Fibroblast of skin of back (primary cell): Measurements from ENCODE around the gene TOR4A.
"Not testable (repeated sequence)": the region's sequence is repeated elsewhere in the genome, so short reads cannot be mapped to it uniquely, and the experiment has no call there.

Source experiments
- DNase-seq: peaks from one replicate; pipeline ENCODE4 v3.0.0-alpha.2; 2013

TOR4A gene

DNA sequence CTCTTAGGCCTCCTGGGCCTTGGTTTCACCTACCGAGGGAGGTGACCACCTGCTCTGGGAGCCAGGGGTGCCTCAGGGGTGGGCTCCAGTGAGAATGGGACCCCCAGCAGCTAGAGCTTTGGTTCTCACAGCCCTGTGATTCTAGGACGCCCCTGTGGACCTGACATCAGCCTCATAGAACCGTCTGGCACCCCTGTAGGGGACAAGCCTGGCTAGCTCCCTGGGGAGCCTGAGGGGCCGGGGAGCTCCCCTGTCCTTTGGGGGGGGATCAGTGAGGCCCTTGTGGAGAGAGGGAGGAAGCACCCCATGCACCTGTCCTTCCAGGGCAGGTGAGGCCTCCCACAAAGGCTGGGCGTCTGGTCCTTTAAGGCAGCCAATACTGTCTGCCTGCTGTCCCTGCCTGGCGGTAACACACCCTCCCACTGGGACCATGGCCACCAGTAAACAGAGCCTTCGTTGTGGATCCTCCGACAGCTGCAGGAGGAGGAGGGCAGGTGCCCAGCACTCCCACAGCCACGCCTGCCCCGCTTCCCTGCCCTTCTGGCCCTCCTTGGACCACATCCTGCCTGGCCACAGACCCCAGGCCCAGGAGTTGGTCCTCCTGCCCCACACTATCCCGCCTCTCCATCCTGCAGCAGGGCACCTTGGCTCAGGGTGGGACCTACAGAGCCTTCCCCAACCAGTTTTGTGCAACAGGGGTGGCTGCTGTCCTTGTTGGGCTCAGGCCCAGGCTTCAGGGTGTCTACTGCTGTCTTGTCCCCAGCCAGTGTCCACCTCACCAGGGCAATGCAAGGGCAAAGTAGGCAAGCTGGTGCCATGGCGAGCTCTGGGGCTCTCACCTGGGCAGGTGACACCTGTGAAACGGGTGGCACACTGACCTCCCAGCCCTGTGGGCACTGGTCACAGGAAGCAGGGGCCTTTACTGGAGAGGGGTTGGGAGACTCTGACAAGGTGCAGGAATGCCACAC, 39.5 kb upstream of the TOR4A start:
- DNase-seq: no peak

DNA sequence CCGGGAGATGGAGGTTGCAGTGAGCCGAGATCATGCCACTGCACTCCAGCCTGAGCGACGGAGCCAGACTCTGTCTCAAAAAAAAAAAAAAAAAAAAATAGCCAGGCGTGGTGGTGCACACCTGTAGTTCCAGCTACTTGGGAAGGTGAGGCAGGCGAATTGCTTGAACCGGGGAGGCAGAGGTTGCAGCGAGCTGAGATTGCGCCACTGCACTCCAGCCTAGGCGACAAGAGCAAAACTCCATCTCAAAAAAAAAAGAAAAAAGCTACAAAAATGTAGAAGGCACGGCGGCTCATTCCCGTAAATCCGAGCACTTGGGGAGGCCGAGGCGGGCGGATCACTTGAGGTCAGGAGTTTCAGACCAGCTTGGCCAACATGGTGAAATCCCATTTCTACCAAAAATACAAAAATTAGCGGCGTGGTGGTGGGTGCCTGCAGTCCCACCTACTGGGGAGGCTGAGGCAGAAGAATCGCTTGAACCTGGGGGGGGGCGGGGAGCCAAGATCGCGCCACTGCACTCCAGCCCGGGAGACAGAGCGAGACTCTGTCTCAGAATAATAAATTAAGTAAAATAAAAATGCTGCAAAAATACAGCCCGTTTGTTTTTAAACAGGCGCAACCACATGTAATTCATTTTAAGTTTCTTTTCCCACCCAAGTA, 37.9 kb upstream of the TOR4A start:
- DNase-seq: not testable (repeated sequence)

DNA sequence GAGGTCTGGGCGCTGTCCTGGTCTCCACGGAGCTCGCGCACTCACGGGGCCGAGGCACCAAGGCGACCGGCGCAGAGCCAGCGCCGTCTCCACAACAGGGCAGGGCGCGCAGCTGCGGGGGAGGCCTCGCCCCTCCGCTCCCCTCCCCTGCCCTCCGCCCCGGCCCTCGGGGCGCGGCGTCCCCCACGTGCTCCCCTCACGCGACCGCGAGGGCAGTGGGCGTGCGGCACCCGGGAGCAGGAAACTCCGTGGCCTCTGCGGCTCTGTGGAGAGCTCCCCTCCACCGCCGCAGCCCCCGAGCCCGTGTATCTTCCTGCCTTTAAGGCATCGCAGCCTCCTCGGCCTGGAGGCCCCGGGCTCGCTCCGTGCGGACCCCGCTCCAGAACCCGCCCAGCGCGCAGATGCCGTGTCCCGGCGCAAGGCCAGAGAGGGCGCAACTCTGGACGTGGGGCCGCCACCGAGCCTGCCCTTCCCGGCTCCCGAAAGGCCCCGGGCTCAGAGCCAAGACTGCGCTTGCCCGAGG, 37.1 kb upstream of the TOR4A start:
- DNase-seq: peak; percentile 67

DNA sequence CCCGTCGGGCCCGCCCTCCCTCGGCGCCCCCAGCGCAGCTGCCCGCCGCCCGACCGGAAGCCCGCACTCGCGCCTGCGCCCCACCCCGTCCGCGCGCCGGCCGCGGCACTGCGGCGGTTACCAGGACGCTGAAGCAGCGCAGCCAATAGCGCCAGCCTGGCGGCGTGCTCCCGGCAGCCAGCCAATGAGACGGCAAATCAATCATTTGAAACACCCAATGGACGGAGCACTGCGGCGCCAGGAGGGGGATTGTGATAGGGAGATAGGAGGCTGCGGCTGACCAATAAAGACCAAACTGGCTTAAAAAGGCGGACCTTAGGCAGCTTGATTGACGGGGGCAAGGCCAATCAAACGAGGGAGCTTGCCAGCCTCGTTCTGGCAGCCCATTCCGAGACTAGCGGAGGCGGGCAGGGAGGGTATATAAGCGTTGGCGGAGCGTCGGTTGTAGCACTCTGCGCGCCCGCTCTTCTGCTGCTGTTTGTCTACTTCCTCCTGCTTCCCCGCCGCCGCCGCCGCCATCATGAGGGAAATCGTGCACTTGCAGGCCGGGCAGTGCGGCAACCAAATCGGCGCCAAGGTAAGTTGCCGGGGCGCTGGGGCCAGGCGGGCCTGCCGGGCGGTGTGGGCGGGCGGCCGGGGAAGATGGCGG, 36.6 kb upstream of the TOR4A start, which contains the start of gene TUBB4B:
TSS of gene TUBB4B (plus strand) at position 447 of the 649 bp plus-strand sequence. CDS start at position 521, 74 bp downstream.
- peak; percentile 100 for DNase-seq

DNA sequence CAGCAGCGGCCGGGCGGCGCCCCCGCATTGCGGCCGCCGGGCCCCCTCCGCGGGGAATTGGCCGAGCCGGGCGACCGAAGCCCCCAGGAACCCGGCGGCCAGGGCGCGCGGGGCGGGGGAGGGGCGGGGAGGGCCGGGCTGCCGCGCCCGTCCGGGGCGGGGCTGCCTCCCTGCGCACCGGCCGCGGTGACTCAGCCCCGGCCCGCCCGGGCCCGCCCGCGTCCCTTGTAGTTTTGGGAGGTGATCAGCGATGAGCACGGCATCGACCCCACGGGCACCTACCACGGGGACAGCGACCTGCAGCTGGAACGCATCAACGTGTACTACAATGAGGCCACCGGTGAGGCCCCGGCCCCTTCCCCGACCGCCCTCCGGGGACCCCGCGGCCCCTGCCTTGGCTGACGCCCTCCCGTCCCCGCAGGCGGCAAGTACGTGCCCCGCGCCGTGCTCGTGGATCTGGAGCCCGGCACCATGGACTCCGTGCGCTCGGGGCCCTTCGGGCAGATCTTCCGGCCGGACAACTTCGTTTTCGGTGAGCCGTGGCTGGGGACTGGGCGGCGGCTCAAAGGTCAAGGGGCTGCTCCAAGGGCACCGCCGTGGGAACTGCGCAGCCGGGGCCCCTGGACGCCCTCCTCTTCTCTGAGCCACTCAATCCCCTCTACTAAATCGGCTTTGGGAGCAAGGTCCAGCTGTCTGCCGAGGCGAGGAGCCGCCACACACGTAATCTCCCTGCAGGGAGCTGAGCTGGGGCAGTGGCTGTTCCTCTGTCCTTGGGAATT, 35.8 kb upstream of the TOR4A start:
- peak; percentile 62 for DNase-seq

DNA sequence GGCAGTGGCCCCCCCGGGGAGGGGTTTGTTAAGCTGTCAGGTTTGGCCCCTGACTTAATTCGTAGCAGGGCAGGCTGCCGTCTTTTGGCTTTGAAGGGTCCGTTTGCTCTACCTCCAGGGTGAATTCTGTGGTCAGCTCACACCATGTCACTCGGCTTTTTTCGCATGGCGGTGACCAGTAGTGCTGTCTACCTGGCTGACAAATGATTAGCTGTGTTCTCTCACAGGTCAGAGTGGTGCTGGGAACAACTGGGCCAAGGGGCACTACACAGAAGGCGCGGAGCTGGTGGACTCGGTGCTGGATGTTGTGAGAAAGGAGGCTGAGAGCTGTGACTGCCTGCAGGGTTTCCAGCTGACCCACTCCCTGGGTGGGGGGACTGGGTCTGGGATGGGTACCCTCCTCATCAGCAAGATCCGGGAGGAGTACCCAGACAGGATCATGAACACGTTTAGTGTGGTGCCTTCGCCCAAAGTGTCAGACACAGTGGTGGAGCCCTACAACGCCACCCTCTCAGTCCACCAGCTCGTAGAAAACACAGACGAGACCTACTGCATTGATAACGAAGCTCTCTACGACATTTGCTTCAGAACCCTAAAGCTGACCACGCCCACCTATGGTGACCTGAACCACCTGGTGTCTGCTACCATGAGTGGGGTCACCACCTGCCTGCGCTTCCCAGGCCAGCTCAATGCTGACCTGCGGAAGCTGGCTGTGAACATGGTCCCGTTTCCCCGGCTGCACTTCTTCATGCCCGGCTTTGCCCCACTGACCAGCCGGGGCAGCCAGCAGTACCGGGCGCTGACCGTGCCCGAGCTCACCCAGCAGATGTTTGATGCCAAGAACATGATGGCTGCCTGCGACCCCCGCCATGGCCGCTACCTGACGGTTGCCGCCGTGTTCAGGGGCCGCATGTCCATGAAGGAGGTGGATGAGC, 35.0 kb upstream of the TOR4A start:
- no peak for DNase-seq

DNA sequence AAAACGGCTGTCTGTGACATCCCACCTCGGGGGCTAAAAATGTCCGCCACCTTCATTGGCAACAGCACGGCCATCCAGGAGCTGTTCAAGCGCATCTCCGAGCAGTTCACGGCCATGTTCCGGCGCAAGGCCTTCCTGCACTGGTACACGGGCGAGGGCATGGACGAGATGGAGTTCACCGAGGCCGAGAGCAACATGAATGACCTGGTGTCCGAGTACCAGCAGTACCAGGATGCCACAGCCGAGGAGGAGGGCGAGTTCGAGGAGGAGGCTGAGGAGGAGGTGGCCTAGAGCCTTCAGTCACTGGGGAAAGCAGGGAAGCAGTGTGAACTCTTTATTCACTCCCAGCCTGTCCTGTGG, 34.3 kb upstream of the TOR4A start:
- not testable (repeated sequence) for DNase-seq

DNA sequence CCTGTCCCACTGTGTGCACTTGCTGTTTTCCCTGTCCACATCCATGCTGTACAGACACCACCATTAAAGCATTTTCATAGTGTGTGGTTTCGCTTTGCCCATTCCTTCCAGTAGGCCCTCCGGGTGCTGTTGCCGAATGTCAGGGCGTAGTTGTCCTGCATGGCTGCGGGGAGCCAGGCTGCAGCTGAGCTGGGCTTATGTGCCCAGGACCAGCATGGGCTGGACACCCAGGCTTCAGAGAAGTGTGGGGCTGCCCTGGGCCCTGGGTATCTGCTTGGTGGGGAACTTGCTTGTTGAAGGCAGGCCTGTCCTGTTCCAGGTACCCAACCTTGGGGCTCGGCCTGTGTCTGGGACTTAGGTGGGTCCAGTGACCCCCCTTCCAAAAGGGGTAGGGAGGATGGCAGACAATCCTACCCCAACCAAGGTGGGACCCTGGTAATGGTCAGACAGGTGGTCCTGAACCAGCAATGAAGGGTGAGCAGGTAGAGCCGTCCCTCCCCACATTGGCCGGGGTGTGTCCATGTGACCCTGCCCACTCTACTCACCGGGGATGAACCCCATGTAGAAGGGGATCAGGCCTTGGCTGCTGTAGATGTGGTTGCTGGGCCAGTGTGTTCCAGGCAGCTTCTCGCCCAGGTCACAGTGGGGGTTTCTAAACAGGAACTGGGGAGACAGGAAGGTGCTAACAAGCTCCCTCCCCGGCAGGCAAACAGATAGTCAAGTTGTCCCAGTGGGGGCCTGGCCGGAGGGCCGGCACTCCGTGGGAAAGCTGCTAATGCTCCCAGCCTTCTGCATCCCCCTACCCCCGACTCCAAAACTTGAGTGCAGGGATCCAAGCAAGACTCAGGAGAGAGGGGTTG, 33.7 kb upstream of the TOR4A start:
- DNase-seq: no peak

DNA sequence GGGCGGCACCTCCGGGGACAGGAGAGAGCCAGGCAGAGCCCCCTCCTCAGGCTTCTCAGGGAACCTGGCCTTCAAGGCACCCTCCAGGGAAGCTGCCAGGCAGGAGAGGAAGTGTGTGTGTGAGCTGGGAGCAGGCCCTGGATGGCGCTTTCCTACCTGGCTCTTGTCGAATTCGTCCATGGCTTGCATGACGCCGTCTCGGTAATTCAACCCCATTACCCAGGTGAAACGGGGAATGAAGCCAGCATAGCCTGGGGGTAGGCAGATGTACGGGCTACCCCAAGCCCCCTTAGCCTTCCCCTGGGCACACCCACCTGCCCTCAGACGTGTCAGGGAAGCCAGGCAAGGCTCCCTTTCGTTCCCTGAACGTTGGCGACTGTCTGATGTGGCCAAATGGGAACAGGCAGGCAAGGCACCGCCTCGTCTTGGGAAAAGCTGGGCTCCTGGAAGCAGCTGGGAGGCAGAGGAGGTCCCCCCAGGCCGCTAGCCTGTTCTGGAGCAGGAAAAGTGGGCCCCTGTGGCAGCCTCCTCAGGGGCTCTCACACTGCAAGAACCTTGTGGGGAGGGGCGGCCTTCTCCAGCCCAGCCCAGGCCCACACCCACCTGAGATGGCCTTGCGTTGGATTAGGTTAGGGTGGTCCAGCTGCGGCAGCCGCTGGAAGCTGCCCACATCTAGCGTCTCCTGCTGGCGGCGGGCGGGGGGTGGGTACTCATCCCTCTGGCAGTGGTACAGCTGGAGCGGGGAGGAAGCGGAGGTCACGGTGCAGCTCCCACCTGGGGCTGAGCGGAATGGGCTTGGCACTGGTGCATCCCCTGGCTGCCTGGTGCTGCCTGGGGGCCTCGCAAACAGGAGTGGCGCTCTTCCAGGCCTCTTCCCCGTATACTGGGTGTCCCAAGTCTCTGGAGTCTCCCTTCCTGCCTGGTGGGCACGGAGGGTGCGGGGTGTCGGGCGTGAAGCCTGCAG, 32.8 kb upstream of the TOR4A start:
- no peak for DNase-seq

DNA sequence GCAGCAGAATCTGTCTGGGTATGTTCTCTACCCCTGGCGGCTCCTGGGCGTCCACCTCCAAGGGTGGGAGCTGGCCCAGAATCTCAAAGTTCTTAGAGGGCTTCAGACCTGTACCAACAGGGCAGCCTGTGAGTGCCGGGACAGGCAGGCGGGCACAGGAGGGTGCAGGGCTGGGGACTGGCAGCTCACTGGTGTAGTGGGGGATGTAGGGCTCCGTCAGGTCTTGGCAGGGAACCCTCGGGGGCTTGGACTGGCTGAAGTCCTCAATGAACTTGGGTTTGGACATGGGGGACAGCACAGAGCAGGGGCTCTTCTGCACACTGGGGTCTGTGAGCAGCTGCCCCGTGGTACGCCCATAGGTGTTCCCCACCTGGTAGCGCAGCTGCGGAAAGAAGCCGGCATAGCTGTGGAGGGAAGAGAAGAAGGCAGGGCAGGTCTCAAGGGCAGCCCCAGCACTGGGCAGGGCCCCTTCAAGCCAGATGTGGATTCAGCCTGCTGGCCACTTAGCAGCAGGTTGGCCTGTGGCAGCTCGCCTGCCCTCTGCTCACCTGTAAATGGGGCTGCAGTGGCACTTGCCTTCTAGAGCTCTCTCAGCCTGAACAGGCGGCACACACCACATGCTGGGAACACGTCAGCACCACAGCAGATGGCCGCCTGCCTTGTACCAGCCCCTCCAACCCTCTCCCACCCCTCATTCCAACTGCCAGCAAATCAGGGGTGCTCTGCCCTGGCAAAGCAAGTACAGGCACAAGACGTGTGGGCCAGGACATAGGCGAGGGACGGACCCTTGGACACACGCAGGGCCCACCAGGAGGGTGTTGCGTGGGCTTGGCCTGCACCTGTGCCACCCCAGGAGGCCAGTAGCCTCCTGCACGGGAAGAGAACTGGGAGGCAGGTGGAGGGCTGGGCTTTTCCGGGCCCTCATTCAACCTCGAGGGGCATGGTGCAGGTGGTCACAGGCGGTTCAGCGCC, 31.8 kb upstream of the TOR4A start:
- DNase-seq: no peak

DNA sequence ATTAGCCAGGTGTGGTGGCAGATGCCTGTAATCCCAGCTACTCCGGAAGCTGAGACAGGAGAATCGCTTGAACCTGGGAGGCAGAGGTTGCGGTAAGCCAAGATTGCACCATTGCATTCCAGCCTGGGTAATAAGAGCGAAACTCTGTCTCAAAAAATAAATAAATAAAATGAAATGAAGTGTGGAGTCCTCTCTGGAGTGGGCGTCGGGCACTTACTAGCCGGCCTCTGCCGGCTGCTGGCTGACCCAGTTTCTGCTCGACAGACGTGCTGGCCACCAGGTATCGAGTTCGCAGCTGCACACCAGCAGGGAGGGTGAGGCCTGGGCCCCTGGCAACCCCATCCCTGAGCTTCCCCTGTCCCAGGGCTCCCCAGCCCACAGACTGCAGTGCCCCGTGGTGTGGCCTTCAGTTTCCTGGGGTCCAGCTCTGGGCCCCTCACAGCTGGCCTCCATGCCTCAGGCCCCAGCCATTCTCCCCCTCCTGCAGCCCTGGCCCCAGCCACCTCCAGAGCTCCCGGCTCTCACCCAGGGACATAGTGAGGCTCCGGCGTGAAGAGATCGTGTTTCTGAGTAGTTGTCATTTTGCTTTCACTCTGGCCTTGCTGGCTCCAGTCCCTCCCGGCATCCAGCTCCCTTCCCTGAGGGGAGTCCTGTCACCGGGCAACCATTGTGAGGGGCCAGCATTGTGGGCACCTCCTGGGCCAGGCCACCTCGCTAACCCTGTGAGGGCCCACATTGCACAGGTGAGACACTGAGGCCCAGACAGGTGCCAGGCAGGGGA, 30.2 kb upstream of the TOR4A start:
- DNase-seq: no peak

DNA sequence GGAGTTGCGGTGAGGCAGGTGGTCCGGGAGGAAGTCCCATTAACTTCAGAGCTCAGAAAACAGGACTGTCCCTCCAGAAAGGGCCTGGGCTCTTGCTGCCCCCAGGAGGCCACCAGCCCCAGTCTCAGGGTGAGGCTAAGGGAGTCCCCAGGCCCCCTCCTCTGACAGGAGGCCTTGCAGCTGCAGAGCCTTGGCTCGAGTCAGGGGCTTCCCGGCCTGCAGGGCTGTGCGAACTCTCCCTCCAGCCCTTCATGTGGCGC, 29.7 kb upstream of the TOR4A start:
- no peak for DNase-seq

DNA sequence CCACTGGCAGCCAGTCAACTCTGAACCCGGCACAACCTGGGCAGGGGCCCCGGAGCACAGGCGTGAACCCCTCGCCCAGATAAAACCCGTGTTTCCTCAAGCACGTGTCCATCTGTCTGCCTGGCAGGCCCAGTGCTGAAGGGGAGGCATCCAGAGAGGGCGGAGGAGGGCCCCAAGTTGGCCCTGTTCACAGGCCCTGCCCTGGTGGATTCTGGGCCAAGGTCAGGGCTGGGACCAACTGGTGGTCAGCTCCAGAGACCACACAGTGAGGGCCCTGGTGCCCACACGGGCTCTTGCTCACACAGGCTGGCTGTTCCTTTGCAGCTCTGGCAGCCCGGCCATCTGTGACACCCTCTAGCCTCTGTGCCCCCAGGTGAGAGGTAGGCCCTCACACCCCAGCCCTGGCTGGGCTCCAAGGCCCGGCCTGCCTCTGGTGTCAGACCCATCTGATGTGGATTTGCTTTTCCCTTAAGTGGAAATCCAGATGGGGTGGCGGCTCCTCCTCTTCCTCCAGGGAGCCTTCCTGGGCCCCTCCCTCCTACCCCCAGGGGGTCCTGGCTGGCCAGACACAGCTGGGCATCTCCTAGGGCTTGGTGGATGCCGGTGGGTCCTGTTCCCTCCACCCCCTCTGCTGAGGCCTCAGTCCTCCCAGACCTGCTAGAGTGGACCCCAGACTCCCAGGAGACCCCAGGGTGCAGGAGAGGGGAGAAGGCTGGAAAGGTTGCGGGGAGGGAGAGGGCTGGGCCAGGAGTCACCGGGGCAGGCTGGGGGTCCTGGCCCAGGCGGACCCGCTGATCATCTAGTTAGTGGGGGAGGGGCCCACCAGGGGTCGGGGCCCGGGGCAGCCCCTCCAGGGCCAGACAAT, 27.0 kb upstream of the TOR4A start:
- no peak for DNase-seq

DNA sequence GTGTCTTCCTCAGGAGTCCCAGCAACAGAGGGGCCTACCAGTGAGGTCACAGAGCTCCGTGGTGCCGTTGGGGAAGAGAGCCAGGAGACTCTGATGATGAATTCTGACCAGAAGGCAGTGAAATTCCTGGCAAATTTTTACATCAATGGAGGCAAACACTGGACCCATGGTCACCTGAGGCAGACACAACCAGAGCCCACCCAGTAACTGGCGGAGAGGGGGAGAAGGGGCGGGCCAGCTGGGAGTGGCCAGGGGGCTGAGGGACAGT, 26.4 kb upstream of the TOR4A start, which contains the start of gene STPG3:
TSS of gene STPG3 (plus strand) at position 93 of the 268 bp plus-strand sequence. CDS start at position 94, 1 bp downstream.
- DNase-seq: no peak

DNA sequence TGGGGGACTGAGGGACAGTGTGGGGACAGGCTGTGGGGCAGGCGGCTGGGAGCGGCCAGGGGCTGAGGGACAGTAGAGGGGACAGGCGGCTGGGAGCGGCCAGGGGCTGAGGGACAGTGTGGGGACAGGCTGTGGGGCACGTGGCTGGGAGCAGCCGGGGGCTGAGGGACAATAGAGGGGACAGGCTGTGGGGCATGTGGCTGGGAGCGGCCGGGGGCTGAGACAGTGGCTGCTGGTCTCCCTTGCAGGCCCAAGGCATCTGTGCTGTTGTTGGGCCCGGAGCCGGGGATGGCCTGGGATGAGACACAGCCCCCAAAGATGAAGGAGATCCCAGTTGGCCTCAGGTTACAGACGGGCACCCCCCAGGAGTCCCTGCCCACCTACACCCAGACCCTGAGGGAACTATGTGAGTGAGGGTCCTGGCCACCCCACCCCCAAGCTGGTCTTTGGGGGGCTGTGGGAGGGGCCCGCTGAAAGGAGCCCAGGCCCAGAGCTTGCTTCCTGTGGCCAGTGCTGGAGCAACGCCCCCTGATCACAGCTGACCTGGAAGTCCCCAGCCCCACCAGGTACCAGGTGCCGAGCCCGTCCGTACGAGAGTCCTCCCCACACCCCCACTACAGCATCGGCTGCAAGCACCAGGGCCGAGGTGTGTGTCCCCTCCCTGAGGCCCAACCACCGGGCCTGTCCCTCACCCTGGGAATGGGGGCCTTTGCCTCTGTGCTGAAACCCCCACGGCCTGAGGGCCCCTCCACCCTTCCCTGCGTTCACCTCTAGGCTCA, 25.8 kb upstream of the TOR4A start:
- no peak for DNase-seq
